Suprapubic skin (tissue), 4 donors: ENCODE results near the gene RGS6.

ENCODE experiments used
- EP300 ChIP-seq: sonication (generic); formaldehyde crosslinking; IDR thresholded peaks from one replicate; pipeline ENCODE4 v1.6.1; 2017; ENCODE audit warnings: antibody characterized with exemption
- POLR2A ChIP-seq, 2 donors: fragments of 450-650 bp; IDR thresholded peaks; one replicate each; pipeline ENCODE4 v1.6.1; 2017; ENCODE audit warnings: antibody characterized with exemption in 2 of 2, mild to moderate bottlenecking in 2 of 2, moderate library complexity in 2 of 2
- POLR2AphosphoS5 ChIP-seq, 3 donors: sonication (generic); formaldehyde crosslinking; IDR thresholded peaks; one replicate each; pipeline ENCODE4 v1.6.1; 2017; ENCODE audit warnings: antibody characterized with exemption in 3 of 3
- TF ChIP-seq, protein P1 (sequence below), 2 donors: fragments of 200-600 bp in 1 of 2; fragments of 450-650 bp in 1 of 2; sonication (generic) in 1 of 2; IDR thresholded peaks; one replicate each; pipeline ENCODE4 v1.5.1; 2016 to 2019; ENCODE audit warnings: antibody characterized with exemption in 2 of 2, mild to moderate bottlenecking in 1 of 2, moderate library complexity in 1 of 2

DNA sequence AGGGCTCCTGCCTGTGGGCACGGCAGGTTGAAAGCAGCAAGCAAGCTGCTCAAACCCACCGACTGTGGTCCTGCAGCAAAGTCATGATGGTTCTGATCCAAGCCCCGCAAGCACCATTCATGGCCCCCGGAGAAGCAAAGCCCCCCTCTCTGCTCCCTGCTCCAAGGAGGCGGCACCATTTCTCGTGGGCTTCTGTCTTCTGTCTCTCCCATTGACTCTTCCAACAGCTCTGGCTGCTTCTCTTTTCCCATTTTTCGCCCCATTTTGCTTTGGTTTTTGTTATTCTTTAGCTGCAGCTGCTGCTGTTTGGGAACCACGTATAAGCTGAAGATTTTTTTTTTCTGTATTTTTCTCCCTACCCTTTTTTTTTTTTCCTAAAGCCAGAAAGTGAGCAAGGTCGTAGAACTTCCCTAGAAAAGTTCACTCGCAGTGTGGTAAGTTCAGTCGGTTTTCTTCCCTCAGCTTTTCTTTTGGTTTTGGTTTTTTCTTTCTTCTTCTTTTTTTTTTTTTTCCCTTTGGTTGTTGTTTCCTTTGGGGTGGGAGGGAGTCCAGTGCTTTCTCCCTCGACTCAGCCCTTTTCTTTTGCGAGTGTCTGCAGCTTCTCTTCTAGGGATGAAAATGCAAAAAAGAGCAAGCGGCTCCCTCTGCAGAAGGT lies 607.6 kb downstream of the RGS6 start:
- TF ChIP-seq, protein P1, sequence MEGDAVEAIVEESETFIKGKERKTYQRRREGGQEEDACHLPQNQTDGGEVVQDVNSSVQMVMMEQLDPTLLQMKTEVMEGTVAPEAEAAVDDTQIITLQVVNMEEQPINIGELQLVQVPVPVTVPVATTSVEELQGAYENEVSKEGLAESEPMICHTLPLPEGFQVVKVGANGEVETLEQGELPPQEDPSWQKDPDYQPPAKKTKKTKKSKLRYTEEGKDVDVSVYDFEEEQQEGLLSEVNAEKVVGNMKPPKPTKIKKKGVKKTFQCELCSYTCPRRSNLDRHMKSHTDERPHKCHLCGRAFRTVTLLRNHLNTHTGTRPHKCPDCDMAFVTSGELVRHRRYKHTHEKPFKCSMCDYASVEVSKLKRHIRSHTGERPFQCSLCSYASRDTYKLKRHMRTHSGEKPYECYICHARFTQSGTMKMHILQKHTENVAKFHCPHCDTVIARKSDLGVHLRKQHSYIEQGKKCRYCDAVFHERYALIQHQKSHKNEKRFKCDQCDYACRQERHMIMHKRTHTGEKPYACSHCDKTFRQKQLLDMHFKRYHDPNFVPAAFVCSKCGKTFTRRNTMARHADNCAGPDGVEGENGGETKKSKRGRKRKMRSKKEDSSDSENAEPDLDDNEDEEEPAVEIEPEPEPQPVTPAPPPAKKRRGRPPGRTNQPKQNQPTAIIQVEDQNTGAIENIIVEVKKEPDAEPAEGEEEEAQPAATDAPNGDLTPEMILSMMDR (IDR thresholded peaks at IDR 0.05) = no peak
- no peak for TF ChIP-seq EP300
- TF ChIP-seq POLR2A (IDR thresholded peaks at IDR 0.05) = no peak
- no peak for TF ChIP-seq POLR2AphosphoS5 (IDR thresholded peaks at IDR 0.05)
